Endothelial cell of umbilical vein (primary cell): ENCODE data around the gene MRLN. TPM values are rescaled to one million over a fixed set of nuclear protein-coding genes. Genes with fewer than 3 reads are reported as not detected.

ENCODE experiments used
- BruUV-seq: library from RNA; stranded (reverse); fragments of 400-500 nt; replicated peaks from 2 replicates; lab custom pipeline; 2021; lab: Mats Ljungman, UMichigan
- CTCF ChIA-PET: fragments of 300-600, 350-600 bp; sonication (Branson Sonifier 250); formaldehyde crosslinking; loops from one replicate; lab custom pipeline; 2021; ENCODE audit warnings: antibody characterized with exemption, inconsistent platforms; lab: Charles Lee
- POLR2A ChIA-PET: fragments of 300-600, 350-600 bp; sonication (Branson Sonifier 250); formaldehyde crosslinking; loops from one replicate; lab custom pipeline; 2021; ENCODE audit warnings: antibody characterized with exemption, inconsistent platforms; lab: Charles Lee
- DNase-seq: peaks from one replicate; pipeline ENCODE4 v3.0.0-alpha.2; 2011; ENCODE audit warnings: low read depth, low spot score
- FAIRE-seq: peaks from 2 replicates; lab custom pipeline; 2011; peaks lifted over from hg19 to GRCh38; lab: Jason Lieb, UNC
- H2AFZ ChIP-seq: 2 replicates; pipeline ENCODE4 v1.6.0; 2012; ENCODE audit warnings: low read depth, low read length, control low read depth, inconsistent platforms
- H3K27ac ChIP-seq: 2 replicates; pipeline ENCODE4 v1.5.1; 2011; ENCODE audit warnings: low read depth, mild to moderate bottlenecking, control low read depth, low read length, moderate library complexity; ENCODE audit not compliant: insufficient read depth
- H3K27me3 ChIP-seq, 2 experiments: 2 replicates each; pipeline versions ENCODE4 v1.6.0 to v1.6.1; 2011; ENCODE audit warnings: low read length in 2 of 2, mixed read lengths in 1 of 2; ENCODE audit not compliant: control insufficient read depth in 2 of 2, insufficient read depth in 2 of 2
- H3K36me3 ChIP-seq, 2 experiments: 2 replicates in 1 of 2; 3 replicates in 1 of 2; pipeline ENCODE4 v1.5.1; 2011; ENCODE audit warnings: low read length in 2 of 2, mild to moderate bottlenecking in 1 of 2, moderate library complexity in 1 of 2; ENCODE audit not compliant: control insufficient read depth in 2 of 2, insufficient read depth in 2 of 2; ENCODE audit errors: extremely low read depth in 1 of 2
- H3K4me1 ChIP-seq: 3 replicates; pipeline ENCODE4 v1.5.1; 2011; ENCODE audit warnings: mild to moderate bottlenecking, low read length; ENCODE audit not compliant: control insufficient read depth, insufficient read depth; ENCODE audit errors: extremely low read depth
- H3K4me2 ChIP-seq: 2 replicates; pipeline ENCODE4 v1.6.1; 2011; ENCODE audit warnings: low read length, control low read depth, mixed read lengths; ENCODE audit not compliant: insufficient read depth
- H3K4me3 ChIP-seq, 3 experiments: fragments of 200-600 bp in 1 of 3; sonication (generic), shearing (Covaris generic) in 1 of 3; replicated peaks in 1 of 3; 2 replicates each; pipeline ENCODE4 v1.5.1; 2011 to 2016; ENCODE audit warnings: control low read depth in 3 of 3, low read length in 3 of 3, mild to moderate bottlenecking in 2 of 3, inconsistent platforms in 1 of 3, low read depth in 1 of 3, moderate library complexity in 1 of 3; ENCODE audit not compliant: insufficient read depth in 1 of 3
- H3K79me2 ChIP-seq: 2 replicates; pipeline ENCODE4 v1.6.0; 2012; ENCODE audit warnings: low read length, inconsistent platforms; ENCODE audit not compliant: control insufficient read depth, insufficient read depth
- H3K9ac ChIP-seq: replicated peaks from 2 replicates; pipeline ENCODE3; 2011; ENCODE audit warnings: low read length, control low read depth; ENCODE audit not compliant: insufficient read depth; ENCODE audit errors: extremely low read depth
- H3K9me1 ChIP-seq: replicated peaks from 3 replicates; pipeline ENCODE4 v1.6.0; 2011; ENCODE audit warnings: mild to moderate bottlenecking, low read length; ENCODE audit not compliant: control insufficient read depth, insufficient read depth; ENCODE audit errors: extremely low read depth
- H3K9me3 ChIP-seq: replicated peaks from 2 replicates; pipeline ENCODE4 v1.5.1; 2012; ENCODE audit warnings: low read length, inconsistent platforms; ENCODE audit not compliant: control insufficient read depth, insufficient read depth
- H4K20me1 ChIP-seq: replicated peaks from 2 replicates; pipeline ENCODE3; 2011; ENCODE audit warnings: mild to moderate bottlenecking, low read length; ENCODE audit not compliant: control insufficient read depth, insufficient read depth; ENCODE audit errors: extremely low read depth
- CTCF ChIP-seq, 2 donors: IDR thresholded peaks; 1 replicate in 1 of 2; 2 replicates in 1 of 2; pipeline ENCODE4 v1.5.1; 2011; ENCODE audit warnings: low read length in 2 of 2, mild to moderate bottlenecking in 2 of 2, moderate library complexity in 2 of 2, control low read depth in 1 of 2, inconsistent platforms in 1 of 2, low read depth in 1 of 2; ENCODE audit not compliant: insufficient read depth in 1 of 2; ENCODE audit errors: extremely low read depth in 1 of 2
- EZH2 ChIP-seq: IDR thresholded peaks from 2 replicates; pipeline ENCODE4 v1.6.1; 2012; ENCODE audit warnings: borderline replicate concordance, low read depth, mild to moderate bottlenecking, moderate library complexity, low read length, inconsistent platforms; ENCODE audit not compliant: severe bottlenecking
- FOS ChIP-seq: IDR thresholded peaks from 2 replicates; pipeline ENCODE4 v1.6.1; 2011; ENCODE audit warnings: mild to moderate bottlenecking, low read length, moderate library complexity, borderline replicate concordance; ENCODE audit not compliant: insufficient read depth
- GATA2 ChIP-seq: IDR thresholded peaks from 2 replicates; pipeline ENCODE4 v1.7.0; 2011; ENCODE audit warnings: low read depth, mild to moderate bottlenecking, moderate library complexity, mixed read lengths, low read length; ENCODE audit not compliant: insufficient read length, insufficient read depth
- JUN ChIP-seq: IDR thresholded peaks from 2 replicates; pipeline ENCODE4 v1.6.1; 2011; ENCODE audit warnings: borderline replicate concordance, low read depth; ENCODE audit not compliant: insufficient read length, insufficient read depth
- MAX ChIP-seq: IDR thresholded peaks from 2 replicates; pipeline ENCODE4 v1.6.1; 2011; ENCODE audit not compliant: insufficient read depth, insufficient read length
- MYC ChIP-seq: IDR thresholded peaks from one replicate; pipeline ENCODE4 v1.6.1; 2011; ENCODE audit warnings: mild to moderate bottlenecking, low read depth, low read length
- POLR2A ChIP-seq: IDR thresholded peaks from 2 replicates; pipeline ENCODE4 v1.6.1; 2012; ENCODE audit warnings: low read depth, mild to moderate bottlenecking, control low read depth, low read length
- POLR2AphosphoS5 ChIP-seq: IDR thresholded peaks from 2 replicates; pipeline ENCODE4 v1.6.1; 2012; ENCODE audit warnings: low read depth, mild to moderate bottlenecking, control low read depth, low read length, moderate library complexity; ENCODE audit not compliant: insufficient read depth
- dilution Hi-C: fragments of 300-500 bp; cut with MboI; formaldehyde crosslinking; loops from one replicate; pipeline ENCODE4 v1.15.0; 2019; ENCODE audit warnings: low sequenced_read_pairs; ENCODE audit not compliant: extremely low pct_ligation_motif_present
- intact Hi-C: fragments of 100-400 bp; cut with micrococcal nuclease; formaldehyde crosslinking; loops from one replicate; pipeline ENCODE4 v1.10.0; 2022
- polyA plus RNA-seq, 4 experiments: library from polyadenylated mRNA; depleted of rRNA in 3 of 4; stranded (reverse) in 3 of 4; unstranded in 1 of 4; fragments of >200 nt; gene quantifications; 2 replicates each; pipeline versions ENCODE4 v1.2.1 to v1.2.3, GENCODE V29; 2011 to 2012; ENCODE audit warnings: missing spikeins in 1 of 4
- total RNA-seq: library from RNA; stranded (reverse); gene quantifications from 2 replicates; pipeline ENCODE4 v1.2.3, GENCODE V29; 2021

MRLN gene
- total and polyA plus RNA-seq, 2 donors (not counting 3 experiments of a cell fraction or from before 2014, with no cell fraction given): not detected

GRCh38 chr10:59762505-59762904 lies 9.2 kb upstream of the MRLN start:
- DNase-seq: no peak
- dilution Hi-C loops: no loop called here
- Histone ChIP-seq H3K36me3 (no peaks in the 10 kb centered on the region), H3K9ac (no peak overlapping the region), H2AFZ (no peak overlapping the region), H3K27me3 (no peaks in the 10 kb centered on the region), H4K20me1 (no peaks in the 10 kb centered on the region), H3K4me2 (no peak overlapping the region), H3K27ac (no peak overlapping the region), H3K9me1 (no peaks in the 10 kb centered on the region), H3K4me3 (no peak overlapping the region), H3K9me3 (no peaks in the 10 kb centered on the region), H3K79me2 (no peaks in the 10 kb centered on the region), H3K4me1 (no peaks in the 10 kb centered on the region)
- intact Hi-C loops: no loop called here
- ChIA-PET CTCF (no interaction called here), POLR2A (no interaction called here)
- no TSS peak for BruUV-seq
- no peak for FAIRE-seq
- no peak for TF ChIP-seq POLR2AphosphoS5
- no peak for TF ChIP-seq POLR2A
- TF ChIP-seq CTCF (IDR thresholded peaks at IDR 0.05; ENCODE audit: extremely low read depth in 1 of 2, insufficient read depth in 1 of 2, low read depth in 1 of 2, low read length in 2 of 2): no peak
- no peak for TF ChIP-seq EZH2
- no peak for TF ChIP-seq JUN

GRCh38 chr10:59757966-59758365 lies 4.7 kb upstream of the MRLN start:
- Histone ChIP-seq H3K4me3 (no peak overlapping the region), H2AFZ (no peak overlapping the region), H3K4me1 (no peaks in the 10 kb centered on the region), H3K27me3 (peaks cover 0 to 1% of the 10 kb centered on the region in 2 experiments), H3K9ac (no peak overlapping the region), H3K27ac (no peak overlapping the region), H3K9me3 (no peaks in the 10 kb centered on the region), H3K79me2 (no peaks in the 10 kb centered on the region), H4K20me1 (no peaks in the 10 kb centered on the region), H3K36me3 (no peaks in the 10 kb centered on the region), H3K4me2 (no peak overlapping the region), H3K9me1 (no peaks in the 10 kb centered on the region)
- TF ChIP-seq CTCF (IDR thresholded peaks at IDR 0.05; ENCODE audit: extremely low read depth in 1 of 2, insufficient read depth in 1 of 2, low read depth in 1 of 2, low read length in 2 of 2): no peak
- no peak for TF ChIP-seq JUN
- no peak for TF ChIP-seq FOS
- no peak for TF ChIP-seq MYC
- no peak for TF ChIP-seq MAX
- no peak for TF ChIP-seq GATA2
- no peak for TF ChIP-seq EZH2
- no peak for TF ChIP-seq POLR2A
- TF ChIP-seq POLR2AphosphoS5: no peak
- intact Hi-C loops: no loop called here
- dilution Hi-C loops: no loop called here
- FAIRE-seq: no peak
- DNase-seq: no peak
- no TSS peak for BruUV-seq
- CTCF ChIA-PET: no interaction called here
- POLR2A ChIA-PET: no interaction called here
